Astrocyte of the spinal cord (primary cell): ENCODE results near the gene LAMB4.

Experiments
- DNase-seq: peaks from one replicate; pipeline ENCODE4 v3.0.0; 2011; ENCODE audit warnings: low read depth, low spot score
- H3K4me3 ChIP-seq: 2 replicates; pipeline ENCODE4 v1.5.1; 2011; ENCODE audit warnings: low read depth, mild to moderate bottlenecking, low read length, moderate library complexity
- CTCF ChIP-seq: IDR thresholded peaks from 2 replicates; pipeline ENCODE4 v1.5.1; 2012; ENCODE audit warnings: low read depth, mild to moderate bottlenecking, low read length, inconsistent platforms
- in situ Hi-C: cut with HindIII; loops from 2 replicates; pipeline ENCODE4 v1.10.0; 2017; ENCODE audit warnings: low sequenced_read_pairs

The LAMB4 gene

GRCh38 chr7:107989618-107990373 lies 140.4 kb downstream of the LAMB4 start:
- no peak overlapping the region for H3K4me3 ChIP-seq
- peak; percentile 75 for DNase-seq
- TF ChIP-seq CTCF: no peak
- in situ Hi-C loops: no loop called here

DNA sequence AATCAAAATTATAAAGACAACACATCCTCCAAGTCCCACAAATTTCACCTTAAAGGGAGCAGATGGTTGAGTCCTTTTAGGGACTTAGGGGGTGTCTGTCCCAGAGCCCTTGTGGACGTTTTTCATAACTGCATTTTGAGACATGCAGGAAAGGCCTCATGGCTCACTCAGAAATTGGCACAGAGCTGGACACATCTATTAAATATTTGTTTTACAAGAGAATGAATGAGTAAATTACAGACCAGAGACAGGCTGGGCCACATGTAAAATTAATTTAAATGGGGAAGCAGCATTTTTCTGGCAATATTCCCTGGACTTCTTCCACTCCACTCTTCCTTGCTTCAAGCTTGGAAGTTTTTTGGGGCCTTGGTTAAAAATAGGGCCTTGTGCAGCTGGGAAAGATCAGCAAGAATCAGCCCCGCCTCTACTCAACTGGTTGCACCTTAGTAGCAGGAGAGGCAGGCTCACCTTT lies 147.2 kb downstream of the LAMB4 start:
- no peak overlapping the region for H3K4me3 ChIP-seq
- DNase-seq: peak; percentile 24
- TF ChIP-seq CTCF: peak; percentile 42
- in situ Hi-C loops: no loop called here

DNA sequence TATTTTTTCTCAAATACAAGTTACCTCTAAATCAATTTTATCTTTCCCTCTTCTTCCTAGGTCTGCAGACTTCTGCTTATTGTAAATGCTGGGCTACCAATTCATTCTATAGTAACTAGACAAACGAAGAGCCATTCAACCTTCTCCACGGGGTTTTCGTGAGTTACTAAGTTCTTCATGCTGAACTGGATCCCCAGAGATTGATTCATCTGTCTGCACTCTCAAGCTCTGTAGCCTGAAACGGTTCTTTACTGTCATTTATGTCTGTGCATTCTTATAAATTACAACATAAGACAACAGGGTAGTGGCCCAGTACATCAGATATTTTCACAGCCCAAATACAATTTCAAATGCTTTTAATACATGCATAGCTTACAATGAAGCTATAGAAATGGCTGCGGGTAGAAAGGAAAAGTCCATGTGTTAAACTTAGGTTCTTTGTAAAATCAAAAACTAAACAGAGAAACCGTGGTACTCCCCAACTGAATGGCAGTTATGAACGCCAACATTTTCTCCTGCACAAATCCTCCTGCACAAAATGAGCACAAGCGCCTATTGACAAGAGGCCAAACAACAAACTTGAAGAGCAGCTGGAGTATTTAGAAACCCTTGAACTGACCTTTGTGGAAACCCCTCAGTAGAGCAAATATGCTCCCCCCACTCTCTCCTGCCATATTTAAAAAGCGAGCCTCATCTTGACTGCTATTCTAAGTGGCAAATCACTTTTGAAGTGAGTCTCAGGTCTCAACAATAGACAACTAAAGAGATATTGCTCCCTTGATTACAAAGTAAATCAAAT lies 147.9 kb downstream of the LAMB4 start:
- in situ Hi-C loops: no loop called here
- H3K4me3 ChIP-seq: no peak overlapping the region
- no peak for TF ChIP-seq CTCF
- no peak for DNase-seq

DNA sequence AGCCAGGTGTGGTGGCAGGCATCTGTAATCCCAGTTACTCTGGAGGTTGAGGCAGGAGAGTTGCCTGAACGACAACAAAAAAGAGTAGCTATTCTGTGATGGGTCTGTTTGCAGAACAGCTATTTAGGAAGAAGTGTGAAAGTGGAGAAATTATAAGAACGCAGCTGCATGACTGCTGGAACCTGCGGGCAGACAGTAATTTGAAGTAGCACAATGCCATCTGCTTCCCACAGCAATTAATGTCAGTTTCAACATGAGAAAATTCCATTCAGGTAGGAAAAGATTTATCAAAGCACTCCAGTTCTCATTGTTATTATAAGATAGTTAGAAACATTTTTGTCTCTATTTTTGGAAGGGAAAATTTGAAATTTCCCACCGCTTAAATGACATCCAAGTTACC lies 148.7 kb downstream of the LAMB4 start:
- DNase-seq: no peak
- TF ChIP-seq CTCF: no peak
- H3K4me3 ChIP-seq: no peak overlapping the region
- in situ Hi-C loops: no loop called here

DNA sequence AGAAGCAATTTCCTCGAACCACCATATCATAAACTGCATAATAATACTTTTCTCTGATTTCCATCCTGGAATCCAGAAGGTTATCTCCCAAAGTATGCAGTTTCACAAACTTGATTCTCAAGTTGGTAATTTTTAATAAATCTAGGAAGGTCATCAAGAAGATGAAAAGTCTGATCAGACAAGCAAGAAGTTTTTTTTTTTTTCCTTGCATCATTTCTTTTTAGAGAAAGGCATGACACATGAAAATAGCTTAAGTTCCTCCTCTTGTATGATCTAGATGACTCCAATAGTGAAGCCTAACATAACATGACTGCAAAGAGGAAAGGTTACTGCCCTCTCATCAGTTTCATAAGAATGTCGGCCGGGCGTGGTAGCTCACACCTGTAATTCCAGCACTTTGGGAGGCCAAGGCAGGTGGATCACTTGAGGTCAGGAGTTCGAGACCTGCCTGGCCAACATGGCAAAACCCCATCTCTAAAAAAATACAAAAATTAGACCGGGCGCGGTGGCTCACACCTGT lies 149.4 kb downstream of the LAMB4 start:
- DNase-seq: no peak
- in situ Hi-C loops: no loop called here
- no peak for TF ChIP-seq CTCF
- no peak overlapping the region for H3K4me3 ChIP-seq

- H3K4me3 ChIP-seq: no peak overlapping the region
- in situ Hi-C loops: no loop called here
- DNase-seq: no peak
- no peak for TF ChIP-seq CTCF
Measured at GRCh38 chr7:107980171-107980570, 150.0 kb downstream of the LAMB4 start.
